ENCODE measurements around the gene RTN4R. TPM values are rescaled to one million over a fixed set of nuclear protein-coding genes. Genes with fewer than 3 reads are reported as not detected.

Gene RTN4R
- total RNA-seq, 1 experiment from 2014 or later = 19.0 TPM

DNA sequence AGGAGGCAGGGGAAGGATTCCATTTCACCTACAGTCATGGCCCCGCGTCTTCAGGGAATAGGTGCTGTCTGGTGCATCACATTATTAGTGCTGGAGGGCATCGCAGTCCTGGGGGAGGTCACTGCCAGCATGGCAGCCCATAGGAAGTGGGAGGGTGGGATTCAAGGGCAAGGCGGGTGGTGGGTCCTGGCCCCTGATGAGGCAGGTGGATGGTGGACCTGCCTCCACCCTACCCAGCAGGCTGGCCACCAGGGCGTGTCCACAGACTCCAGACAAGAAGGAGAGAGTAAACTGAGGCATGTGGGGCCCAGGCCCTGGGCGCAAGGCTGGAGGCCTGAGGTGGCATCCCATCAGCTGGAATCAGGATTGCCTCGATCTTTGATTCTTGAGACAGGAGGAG lies 53.3 kb downstream of the RTN4R start (continued):
- no peak for TF ChIP-seq CBX3 (IDR thresholded peaks at IDR 0.05; ENCODE audit: low read depth)
- TF ChIP-seq YY1 (IDR thresholded peaks at IDR 0.05; ENCODE audit: extremely low read depth, insufficient replicate concordance, low read depth, low read length) = no peak
- TF ChIP-seq JUND (IDR thresholded peaks at IDR 0.05) = no peak
- TF ChIP-seq ZNF274 (IDR thresholded peaks at IDR 0.05; ENCODE audit: low read depth, low read length) = no peak
- no peak for TF ChIP-seq FOSL1 (IDR thresholded peaks at IDR 0.05; ENCODE audit: low read depth)

DNA sequence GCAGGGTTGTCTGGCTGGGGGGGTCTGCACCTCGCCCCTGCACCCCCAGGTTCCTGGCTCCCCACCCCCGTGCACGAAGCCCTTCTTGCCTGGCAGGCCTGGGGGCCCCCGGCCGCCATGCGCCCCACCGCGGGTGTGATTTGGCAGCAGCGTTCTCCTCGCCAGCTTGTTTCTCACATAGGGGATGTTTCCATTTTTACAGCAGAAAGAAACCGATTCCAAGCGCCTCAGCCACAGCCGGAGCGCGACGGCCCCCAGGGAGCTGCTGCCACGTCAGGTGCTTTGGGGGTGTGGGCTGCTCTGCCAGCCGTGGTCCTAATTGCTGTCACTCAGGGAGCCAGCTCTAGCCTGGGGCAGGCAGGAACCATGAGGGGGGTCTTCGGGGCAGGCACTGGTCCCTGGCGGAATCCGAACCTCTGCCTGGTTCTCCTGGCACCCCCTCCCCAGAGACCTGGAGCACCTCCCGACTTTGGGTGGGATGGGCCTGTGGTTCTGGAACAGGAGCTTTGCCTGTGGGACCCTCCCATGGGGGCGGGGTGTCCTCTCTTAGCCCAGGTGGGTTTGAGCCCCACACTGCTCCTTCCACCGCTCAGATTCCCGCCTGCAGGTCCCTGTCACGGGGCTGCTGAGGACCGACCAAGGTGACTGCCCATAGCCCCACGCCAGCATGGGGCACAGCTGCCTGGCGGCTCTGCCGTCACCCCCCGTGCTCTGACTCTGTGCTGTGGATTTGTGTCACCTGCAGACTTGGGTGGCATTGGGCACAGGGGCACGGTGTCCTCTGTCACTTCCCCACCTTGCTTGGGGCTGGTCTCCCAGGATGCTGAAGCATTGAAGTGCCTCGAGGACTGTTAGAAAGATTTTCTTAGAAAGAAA lies 54.0 kb downstream of the RTN4R start:
- no peaks in the 10 kb centered on the region for H3K36me3 ChIP-seq (ENCODE audit: control insufficient read depth in 1 of 2, insufficient read depth in 2 of 2, low read length in 2 of 2)
- ATAC-seq (no peak), DNase-seq (ENCODE audit: low read depth, low spot score) (no peak)
- no peaks in the 10 kb centered on the region for H4K20me1 ChIP-seq (ENCODE audit: insufficient read depth)
- no peaks in the 10 kb centered on the region for H3K9me2 ChIP-seq (ENCODE audit: insufficient read depth)
- TF ChIP-seq SRF (IDR thresholded peaks at IDR 0.05; ENCODE audit: low read depth) (no peak), EZH2phosphoT487 (IDR thresholded peaks at IDR 0.05; ENCODE audit: borderline replicate concordance) (no peak), YY1 (IDR thresholded peaks at IDR 0.05; ENCODE audit: extremely low read depth, insufficient replicate concordance, low read depth, low read length) (no peak), JUND (IDR thresholded peaks at IDR 0.05) (no peak), POLR2AphosphoS5 (IDR thresholded peaks at IDR 0.05; ENCODE audit: low read depth, low read length) (no peak), EGR1 (IDR thresholded peaks at IDR 0.05; ENCODE audit: low read depth) (no peak), ATF3 (IDR thresholded peaks at IDR 0.05) (no peak), SP1 (IDR thresholded peaks at IDR 0.05; ENCODE audit: low read depth) (no peak), EZH2 (IDR thresholded peaks at IDR 0.05) (no peak), ZNF274 (IDR thresholded peaks at IDR 0.05; ENCODE audit: low read depth, low read length) (no peak), FOSL1 (IDR thresholded peaks at IDR 0.05; ENCODE audit: low read depth) (no peak), ELF1 (IDR thresholded peaks at IDR 0.05; ENCODE audit: borderline replicate concordance, low read depth) (no peak), ZFX (IDR thresholded peaks at IDR 0.05) (no peak), POLR2A (IDR thresholded peaks at IDR 0.05; ENCODE audit: borderline replicate concordance, extremely low read depth, insufficient read depth, insufficient read length) (no peak), CBX3 (IDR thresholded peaks at IDR 0.05; ENCODE audit: low read depth) (no peak), SIN3A (IDR thresholded peaks at IDR 0.05; ENCODE audit: low read depth) (no peak), RAD21 (IDR thresholded peaks at IDR 0.05; ENCODE audit: low read depth) (no peak)
- TF ChIP-seq, protein P1, sequence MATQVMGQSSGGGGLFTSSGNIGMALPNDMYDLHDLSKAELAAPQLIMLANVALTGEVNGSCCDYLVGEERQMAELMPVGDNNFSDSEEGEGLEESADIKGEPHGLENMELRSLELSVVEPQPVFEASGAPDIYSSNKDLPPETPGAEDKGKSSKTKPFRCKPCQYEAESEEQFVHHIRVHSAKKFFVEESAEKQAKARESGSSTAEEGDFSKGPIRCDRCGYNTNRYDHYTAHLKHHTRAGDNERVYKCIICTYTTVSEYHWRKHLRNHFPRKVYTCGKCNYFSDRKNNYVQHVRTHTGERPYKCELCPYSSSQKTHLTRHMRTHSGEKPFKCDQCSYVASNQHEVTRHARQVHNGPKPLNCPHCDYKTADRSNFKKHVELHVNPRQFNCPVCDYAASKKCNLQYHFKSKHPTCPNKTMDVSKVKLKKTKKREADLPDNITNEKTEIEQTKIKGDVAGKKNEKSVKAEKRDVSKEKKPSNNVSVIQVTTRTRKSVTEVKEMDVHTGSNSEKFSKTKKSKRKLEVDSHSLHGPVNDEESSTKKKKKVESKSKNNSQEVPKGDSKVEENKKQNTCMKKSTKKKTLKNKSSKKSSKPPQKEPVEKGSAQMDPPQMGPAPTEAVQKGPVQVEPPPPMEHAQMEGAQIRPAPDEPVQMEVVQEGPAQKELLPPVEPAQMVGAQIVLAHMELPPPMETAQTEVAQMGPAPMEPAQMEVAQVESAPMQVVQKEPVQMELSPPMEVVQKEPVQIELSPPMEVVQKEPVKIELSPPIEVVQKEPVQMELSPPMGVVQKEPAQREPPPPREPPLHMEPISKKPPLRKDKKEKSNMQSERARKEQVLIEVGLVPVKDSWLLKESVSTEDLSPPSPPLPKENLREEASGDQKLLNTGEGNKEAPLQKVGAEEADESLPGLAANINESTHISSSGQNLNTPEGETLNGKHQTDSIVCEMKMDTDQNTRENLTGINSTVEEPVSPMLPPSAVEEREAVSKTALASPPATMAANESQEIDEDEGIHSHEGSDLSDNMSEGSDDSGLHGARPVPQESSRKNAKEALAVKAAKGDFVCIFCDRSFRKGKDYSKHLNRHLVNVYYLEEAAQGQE (IDR thresholded peaks at IDR 0.05; ENCODE audit: low read depth) = no peak
- TF ChIP-seq, protein P2, sequence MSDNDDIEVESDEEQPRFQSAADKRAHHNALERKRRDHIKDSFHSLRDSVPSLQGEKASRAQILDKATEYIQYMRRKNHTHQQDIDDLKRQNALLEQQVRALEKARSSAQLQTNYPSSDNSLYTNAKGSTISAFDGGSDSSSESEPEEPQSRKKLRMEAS (IDR thresholded peaks at IDR 0.05) = no peak
- TF ChIP-seq, protein P3, sequence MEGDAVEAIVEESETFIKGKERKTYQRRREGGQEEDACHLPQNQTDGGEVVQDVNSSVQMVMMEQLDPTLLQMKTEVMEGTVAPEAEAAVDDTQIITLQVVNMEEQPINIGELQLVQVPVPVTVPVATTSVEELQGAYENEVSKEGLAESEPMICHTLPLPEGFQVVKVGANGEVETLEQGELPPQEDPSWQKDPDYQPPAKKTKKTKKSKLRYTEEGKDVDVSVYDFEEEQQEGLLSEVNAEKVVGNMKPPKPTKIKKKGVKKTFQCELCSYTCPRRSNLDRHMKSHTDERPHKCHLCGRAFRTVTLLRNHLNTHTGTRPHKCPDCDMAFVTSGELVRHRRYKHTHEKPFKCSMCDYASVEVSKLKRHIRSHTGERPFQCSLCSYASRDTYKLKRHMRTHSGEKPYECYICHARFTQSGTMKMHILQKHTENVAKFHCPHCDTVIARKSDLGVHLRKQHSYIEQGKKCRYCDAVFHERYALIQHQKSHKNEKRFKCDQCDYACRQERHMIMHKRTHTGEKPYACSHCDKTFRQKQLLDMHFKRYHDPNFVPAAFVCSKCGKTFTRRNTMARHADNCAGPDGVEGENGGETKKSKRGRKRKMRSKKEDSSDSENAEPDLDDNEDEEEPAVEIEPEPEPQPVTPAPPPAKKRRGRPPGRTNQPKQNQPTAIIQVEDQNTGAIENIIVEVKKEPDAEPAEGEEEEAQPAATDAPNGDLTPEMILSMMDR (IDR thresholded peaks at IDR 0.05 in 2 of 3, conservative IDR thresholded peaks at IDR 0.05 in 1 of 3; ENCODE audit: borderline replicate concordance in 1 of 3, insufficient read depth in 1 of 3, low read depth in 2 of 3, low read length in 2 of 3) = no peak
- no peaks in the 10 kb centered on the region for H3K9me3 ChIP-seq (ENCODE audit: control insufficient read depth in 1 of 2, insufficient read depth in 1 of 2, low read depth in 1 of 2, low read length in 2 of 2)
- no peak overlapping the region for H3K4me2 ChIP-seq (ENCODE audit: low read length)
- ChIA-PET CTCF (no interaction called here), RAD21 (ENCODE audit: low non-redundant PET in 1 of 2, low total read pairs in 2 of 2, uncharacterized antibody in 2 of 2, unreplicated experiment in 2 of 2) (no interaction called here), POLR2A (no interaction called here)
- peaks cover 14 to 30% of the 10 kb centered on the region in 2 experiments for H3K4me1 ChIP-seq (ENCODE audit: control insufficient read depth in 1 of 2, insufficient read depth in 2 of 2, low read length in 2 of 2)
- H3K4me3 ChIP-seq (replicated peaks in 1 of 2; ENCODE audit: low read depth in 1 of 2, low read length in 2 of 2) = no peak overlapping the region
- H3K27ac ChIP-seq (ENCODE audit: low read depth, low read length) = no peak overlapping the region
- H3K27me3 ChIP-seq (ENCODE audit: insufficient read depth, low read length) = no peaks in the 10 kb centered on the region
- H2AFZ ChIP-seq (ENCODE audit: low read depth, low read length, poor library complexity, severe bottlenecking) = no peak overlapping the region
- BruUV-seq (replicated peaks) = no TSS peak
- intact Hi-C loops (cut with micrococcal nuclease) = no loop called here
- no peak overlapping the region for H3K9ac ChIP-seq (ENCODE audit: low read length)
- H3K79me2 ChIP-seq (ENCODE audit: insufficient read depth, low read length) = peaks cover 19% of the 10 kb centered on the region; the same call in 1 of the 2 replicates

All from HCT116 (cell line).